Right lobe of liver (tissue), 4 donors: ENCODE measurements around the gene DPP7.
"Not testable (repeated sequence)": the region's sequence is repeated elsewhere in the genome, so short reads cannot be mapped to it uniquely, and the experiment has no call there.

Experiments used
- POLR2A ChIP-seq: fragments of 450-650 bp; IDR thresholded peaks from one replicate; pipeline ENCODE4 v1.6.1; 2017; ENCODE audit warnings: antibody characterized with exemption, mild to moderate bottlenecking
- TF ChIP-seq, protein P1 (sequence below), 4 donors: fragments of 200-600 bp in 3 of 4; fragments of 450-650 bp in 1 of 4; IDR thresholded peaks; one replicate each; pipeline versions ENCODE4 v1.5.1 to v1.8.0; 2016 to 2022; ENCODE audit warnings: antibody characterized with exemption in 4 of 4, mild to moderate bottlenecking in 2 of 4
- donor health status: DM: no; HTN: no; CAD: no.
- donor health status: DM: no; HTN: no; CAD: no.
- donor health status: DM: no; HTN: yes; CAD: no.

GRCh38 chr9:137118092-137118603 lies 3.6 kb upstream of the DPP7 start:
- TF ChIP-seq, protein P1, sequence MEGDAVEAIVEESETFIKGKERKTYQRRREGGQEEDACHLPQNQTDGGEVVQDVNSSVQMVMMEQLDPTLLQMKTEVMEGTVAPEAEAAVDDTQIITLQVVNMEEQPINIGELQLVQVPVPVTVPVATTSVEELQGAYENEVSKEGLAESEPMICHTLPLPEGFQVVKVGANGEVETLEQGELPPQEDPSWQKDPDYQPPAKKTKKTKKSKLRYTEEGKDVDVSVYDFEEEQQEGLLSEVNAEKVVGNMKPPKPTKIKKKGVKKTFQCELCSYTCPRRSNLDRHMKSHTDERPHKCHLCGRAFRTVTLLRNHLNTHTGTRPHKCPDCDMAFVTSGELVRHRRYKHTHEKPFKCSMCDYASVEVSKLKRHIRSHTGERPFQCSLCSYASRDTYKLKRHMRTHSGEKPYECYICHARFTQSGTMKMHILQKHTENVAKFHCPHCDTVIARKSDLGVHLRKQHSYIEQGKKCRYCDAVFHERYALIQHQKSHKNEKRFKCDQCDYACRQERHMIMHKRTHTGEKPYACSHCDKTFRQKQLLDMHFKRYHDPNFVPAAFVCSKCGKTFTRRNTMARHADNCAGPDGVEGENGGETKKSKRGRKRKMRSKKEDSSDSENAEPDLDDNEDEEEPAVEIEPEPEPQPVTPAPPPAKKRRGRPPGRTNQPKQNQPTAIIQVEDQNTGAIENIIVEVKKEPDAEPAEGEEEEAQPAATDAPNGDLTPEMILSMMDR (IDR thresholded peaks at IDR 0.05), result not testable (repeated sequence)
- TF ChIP-seq POLR2A, result not testable (repeated sequence)
